ENCODE measurements around the gene AHRR.

DNA sequence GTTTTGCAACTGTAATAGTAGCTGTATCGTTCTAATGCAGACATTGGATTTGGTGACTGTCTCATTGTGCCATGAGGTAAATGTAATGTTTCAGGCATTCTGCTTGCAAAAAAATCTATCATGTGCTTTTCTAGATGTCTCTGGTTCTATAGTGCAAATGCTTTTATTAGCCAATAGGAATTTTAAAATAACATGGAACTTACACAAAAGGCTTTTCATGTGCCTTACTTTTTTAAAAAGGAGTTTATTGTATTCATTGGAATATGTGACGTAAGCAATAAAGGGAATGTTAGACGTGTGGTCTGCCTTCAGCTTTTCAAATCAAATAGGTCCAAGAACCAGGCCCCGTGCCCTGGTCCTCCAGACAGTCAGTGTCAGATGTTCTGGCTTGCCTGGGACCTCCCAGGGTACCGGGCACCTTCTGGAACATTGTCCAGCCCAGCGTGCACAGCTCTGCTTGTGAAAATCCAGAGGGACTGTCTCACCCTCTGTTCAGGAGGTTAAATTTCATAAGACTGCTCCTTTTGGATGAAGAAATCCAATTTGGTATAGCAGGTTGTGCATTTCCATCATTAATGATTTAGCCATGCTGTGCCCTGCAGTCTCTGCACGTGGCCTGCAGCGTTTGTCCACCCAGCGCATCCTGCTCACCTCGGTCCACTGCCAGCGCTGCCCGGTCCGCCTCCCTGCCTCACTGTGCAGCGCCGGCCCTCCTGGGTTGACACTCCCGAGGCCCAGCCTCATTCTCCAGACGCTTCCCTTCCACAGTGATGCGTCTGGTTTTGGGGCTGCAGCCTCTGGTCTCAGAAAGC is 6.6 kb upstream of the AHRR start:
- TF ChIP-seq, protein P1, sequence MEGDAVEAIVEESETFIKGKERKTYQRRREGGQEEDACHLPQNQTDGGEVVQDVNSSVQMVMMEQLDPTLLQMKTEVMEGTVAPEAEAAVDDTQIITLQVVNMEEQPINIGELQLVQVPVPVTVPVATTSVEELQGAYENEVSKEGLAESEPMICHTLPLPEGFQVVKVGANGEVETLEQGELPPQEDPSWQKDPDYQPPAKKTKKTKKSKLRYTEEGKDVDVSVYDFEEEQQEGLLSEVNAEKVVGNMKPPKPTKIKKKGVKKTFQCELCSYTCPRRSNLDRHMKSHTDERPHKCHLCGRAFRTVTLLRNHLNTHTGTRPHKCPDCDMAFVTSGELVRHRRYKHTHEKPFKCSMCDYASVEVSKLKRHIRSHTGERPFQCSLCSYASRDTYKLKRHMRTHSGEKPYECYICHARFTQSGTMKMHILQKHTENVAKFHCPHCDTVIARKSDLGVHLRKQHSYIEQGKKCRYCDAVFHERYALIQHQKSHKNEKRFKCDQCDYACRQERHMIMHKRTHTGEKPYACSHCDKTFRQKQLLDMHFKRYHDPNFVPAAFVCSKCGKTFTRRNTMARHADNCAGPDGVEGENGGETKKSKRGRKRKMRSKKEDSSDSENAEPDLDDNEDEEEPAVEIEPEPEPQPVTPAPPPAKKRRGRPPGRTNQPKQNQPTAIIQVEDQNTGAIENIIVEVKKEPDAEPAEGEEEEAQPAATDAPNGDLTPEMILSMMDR (conservative IDR thresholded peaks at IDR 0.05 in 1 of 2, IDR thresholded peaks at IDR 0.05 in 1 of 2; ENCODE audit: low read depth in 1 of 2, low read length in 2 of 2) = no peak
- no peak for TF ChIP-seq EZH2 (IDR thresholded peaks at IDR 0.05; ENCODE audit: low read length, missing control alignments)

Data from fibroblast of lung (primary cell).